GM06990 (cell line): ENCODE results near the gene SERPINE2.

ENCODE experiments used
- DNase-seq: peaks from one replicate; pipeline ENCODE4 v3.0.0-alpha.2; 2011; ENCODE audit not compliant: insufficient read length; ENCODE audit errors: extremely low read depth
- H3K27me3 ChIP-seq: replicated peaks from 2 replicates; pipeline ENCODE4 v1.6.0; 2011; ENCODE audit warnings: low read length; ENCODE audit not compliant: control insufficient read depth, insufficient read depth
- H3K36me3 ChIP-seq: 2 replicates; pipeline ENCODE4 v1.5.1; 2011; ENCODE audit warnings: low read length; ENCODE audit not compliant: control insufficient read depth, insufficient read depth
- H3K4me3 ChIP-seq: replicated peaks from 2 replicates; pipeline ENCODE4 v1.5.1; 2011; ENCODE audit warnings: low read depth, mild to moderate bottlenecking, control low read depth, low read length
- TF ChIP-seq, protein P1 (sequence below): IDR thresholded peaks from 2 replicates; pipeline ENCODE4 v1.5.1; 2011; ENCODE audit warnings: low read length, control low read depth, mild to moderate bottlenecking, inconsistent platforms; ENCODE audit not compliant: insufficient read depth, poor library complexity, severe bottlenecking

Gene SERPINE2

DNA sequence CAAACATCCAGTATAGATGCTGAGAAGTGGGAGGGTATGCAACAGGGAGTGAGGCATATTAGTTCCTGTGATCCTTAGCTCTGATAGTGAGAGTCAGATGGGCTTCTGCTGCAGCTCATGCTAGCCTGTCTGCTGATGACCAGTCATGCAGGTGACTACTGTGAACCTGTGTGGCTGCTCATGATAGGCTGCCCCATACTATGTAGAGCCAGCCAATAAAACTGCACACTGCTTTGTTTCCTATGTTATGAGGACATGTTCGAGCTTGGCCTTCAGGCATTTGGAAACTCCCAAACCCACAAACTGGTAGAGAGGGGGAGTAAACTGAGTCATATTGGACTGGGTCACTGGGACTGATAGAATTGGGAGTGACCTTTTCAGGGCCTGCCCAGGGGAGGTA lies 20.1 kb upstream of the SERPINE2 start:
- H3K4me3 ChIP-seq, result no peak overlapping the region
- no peaks in the 10 kb centered on the region; the same call in 1 of the 2 replicates for H3K27me3 ChIP-seq
- H3K36me3 ChIP-seq, result no peaks in the 10 kb centered on the region
- TF ChIP-seq, protein P1, sequence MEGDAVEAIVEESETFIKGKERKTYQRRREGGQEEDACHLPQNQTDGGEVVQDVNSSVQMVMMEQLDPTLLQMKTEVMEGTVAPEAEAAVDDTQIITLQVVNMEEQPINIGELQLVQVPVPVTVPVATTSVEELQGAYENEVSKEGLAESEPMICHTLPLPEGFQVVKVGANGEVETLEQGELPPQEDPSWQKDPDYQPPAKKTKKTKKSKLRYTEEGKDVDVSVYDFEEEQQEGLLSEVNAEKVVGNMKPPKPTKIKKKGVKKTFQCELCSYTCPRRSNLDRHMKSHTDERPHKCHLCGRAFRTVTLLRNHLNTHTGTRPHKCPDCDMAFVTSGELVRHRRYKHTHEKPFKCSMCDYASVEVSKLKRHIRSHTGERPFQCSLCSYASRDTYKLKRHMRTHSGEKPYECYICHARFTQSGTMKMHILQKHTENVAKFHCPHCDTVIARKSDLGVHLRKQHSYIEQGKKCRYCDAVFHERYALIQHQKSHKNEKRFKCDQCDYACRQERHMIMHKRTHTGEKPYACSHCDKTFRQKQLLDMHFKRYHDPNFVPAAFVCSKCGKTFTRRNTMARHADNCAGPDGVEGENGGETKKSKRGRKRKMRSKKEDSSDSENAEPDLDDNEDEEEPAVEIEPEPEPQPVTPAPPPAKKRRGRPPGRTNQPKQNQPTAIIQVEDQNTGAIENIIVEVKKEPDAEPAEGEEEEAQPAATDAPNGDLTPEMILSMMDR, result no peak
- DNase-seq, result no peak

DNA sequence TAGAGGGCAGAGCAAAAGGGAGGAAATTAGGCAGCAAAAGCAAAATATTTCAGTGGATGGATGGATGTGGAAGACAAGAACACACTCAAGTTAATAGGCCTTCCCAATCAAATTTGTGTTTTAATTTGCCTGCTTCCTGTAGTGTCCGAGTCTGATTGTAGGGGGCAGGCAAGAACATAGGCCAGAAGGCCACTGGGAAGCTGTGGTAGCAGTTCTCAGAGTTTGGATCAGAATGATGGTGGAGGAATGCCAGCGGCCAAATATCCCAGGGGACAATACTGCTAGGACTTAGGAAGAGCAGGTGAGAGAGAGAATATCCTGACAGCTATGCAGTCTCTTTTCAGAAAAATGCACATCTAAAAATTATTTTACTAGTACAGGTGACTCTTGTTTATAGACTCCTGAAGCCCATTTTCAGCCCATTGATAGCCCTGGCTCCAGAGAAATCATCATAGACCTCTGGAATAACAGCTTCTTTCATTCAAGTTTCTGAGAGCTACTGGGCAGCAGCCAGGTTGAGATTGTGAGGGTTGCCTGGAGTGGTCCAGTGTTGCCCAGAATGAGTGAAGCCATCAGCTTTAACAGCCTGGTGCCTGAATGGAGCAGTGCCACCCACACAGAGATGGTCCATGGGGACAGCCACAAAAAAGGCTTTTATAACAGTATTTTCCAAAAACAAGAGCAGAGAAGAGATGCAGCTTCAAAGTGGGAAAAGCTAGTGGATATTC lies 19.1 kb upstream of the SERPINE2 start:
- TF ChIP-seq, protein P1, result no peak

DNA sequence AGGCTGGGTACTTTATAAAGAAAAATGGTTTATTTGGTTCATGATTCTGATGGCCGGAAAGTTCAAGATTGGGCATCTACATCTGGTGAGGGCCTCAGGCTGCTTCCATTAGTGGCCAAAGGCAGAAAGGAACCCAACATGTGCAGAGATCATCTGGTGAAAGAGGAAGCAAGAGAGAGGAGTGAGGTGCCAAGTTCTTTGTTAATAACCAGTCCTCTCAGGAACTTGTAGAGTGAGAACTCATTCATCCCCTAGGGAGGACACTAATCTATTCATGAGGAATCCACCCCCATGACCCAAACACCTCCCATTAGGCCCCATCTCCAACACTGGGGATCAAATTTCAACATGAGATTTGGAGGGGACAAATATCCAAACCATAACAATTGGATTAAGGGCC lies 17.8 kb upstream of the SERPINE2 start:
- Histone ChIP-seq H3K27me3 (no peaks in the 10 kb centered on the region; the same call in 1 of the 2 replicates), H3K4me3 (no peak overlapping the region), H3K36me3 (no peaks in the 10 kb centered on the region)
- DNase-seq, result no peak
- TF ChIP-seq, protein P1, result no peak

More for the DNA sequence above, 19.1 kb upstream of the SERPINE2 start:
- no peak overlapping the region for H3K4me3 ChIP-seq
- DNase-seq, result no peak
- no peaks in the 10 kb centered on the region for H3K36me3 ChIP-seq
- no peaks in the 10 kb centered on the region; the same call in 1 of the 2 replicates for H3K27me3 ChIP-seq

DNA sequence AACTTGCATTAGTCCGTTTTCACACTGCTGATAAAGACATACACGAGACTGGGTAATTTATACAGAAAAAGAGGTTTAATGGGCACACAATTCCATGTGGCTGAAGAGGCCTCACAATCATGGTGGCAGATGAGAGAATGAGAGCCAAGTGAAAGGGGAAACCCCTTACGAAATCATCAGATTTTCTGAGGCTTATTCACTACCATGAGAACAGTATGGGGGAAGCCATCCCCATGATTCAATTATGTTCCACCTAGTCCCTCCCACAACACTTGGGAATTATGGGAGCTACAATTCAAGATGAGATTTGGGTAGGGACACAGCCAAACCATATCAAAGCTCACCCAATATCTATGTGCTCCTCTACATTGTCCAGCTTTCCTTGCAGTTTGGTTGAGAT lies 16.0 kb upstream of the SERPINE2 start:
- Histone ChIP-seq H3K4me3 (no peak overlapping the region), H3K36me3 (no peaks in the 10 kb centered on the region), H3K27me3 (no peaks in the 10 kb centered on the region; the same call in 1 of the 2 replicates)
- TF ChIP-seq, protein P1, result no peak
- no peak for DNase-seq

DNA sequence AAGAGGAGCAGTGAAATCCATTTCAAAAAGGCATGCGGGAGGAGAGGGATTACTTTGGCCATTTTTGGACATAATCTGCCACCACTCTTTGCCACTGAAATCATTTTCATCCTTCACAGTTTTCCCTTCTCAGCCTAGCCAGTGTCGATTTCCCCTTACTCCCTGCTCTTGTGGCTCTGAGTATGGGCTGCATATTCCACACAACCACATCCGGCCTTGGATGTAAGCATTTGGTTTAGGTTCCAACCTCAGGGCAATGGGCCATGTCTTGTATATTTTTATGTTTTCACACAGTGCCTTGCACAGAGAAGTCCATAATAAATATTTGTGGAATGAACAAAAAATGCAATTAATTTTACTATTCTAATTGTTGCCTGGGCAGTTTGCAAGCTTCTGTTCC lies 7.7 kb upstream of the SERPINE2 start:
- no peaks in the 10 kb centered on the region for H3K36me3 ChIP-seq
- H3K27me3 ChIP-seq, result no peaks in the 10 kb centered on the region
- TF ChIP-seq, protein P1, result no peak
- no peak overlapping the region for H3K4me3 ChIP-seq
- DNase-seq, result no peak

DNA sequence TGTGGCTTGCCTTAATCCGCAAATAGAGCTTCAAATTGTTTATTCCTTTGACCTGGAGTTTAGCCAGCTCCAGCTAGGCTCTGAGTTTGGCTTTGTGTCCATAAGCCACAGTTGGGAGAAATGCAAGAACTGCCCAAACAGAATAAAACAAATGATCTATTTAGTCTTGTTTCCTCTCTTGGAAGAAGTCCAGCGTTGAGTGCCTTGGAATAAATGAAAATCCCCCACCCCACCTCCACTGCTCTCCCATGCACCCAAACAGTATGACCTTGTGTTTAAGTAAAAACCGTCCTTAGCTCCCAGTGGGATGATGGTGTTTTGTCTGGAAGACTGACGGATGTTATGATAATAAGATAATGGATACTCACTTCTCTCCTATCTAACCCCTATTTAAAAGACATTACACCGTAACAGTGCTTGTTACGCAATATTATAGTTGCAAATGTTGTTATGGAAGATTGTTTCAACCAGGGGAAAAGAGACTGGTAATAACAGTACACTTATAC lies 3.2 kb upstream of the SERPINE2 start:
- TF ChIP-seq, protein P1, result no peak

More for the DNA sequence above, 3.2 kb upstream of the SERPINE2 start:
- no peak for DNase-seq
- H3K4me3 ChIP-seq, result no peak overlapping the region
- no peaks in the 10 kb centered on the region for H3K36me3 ChIP-seq
- peaks cover 1% of the 10 kb centered on the region; the same call in 1 of the 2 replicates for H3K27me3 ChIP-seq
